D721Med (cell line): ENCODE measurements around the gene CERS2.

Experiments
- DNase-seq: peaks from one replicate; pipeline ENCODE4 v3.0.0; 2011; ENCODE audit warnings: low spot score; ENCODE audit not compliant: insufficient read length
- FAIRE-seq: peaks from 2 replicates; lab custom pipeline; 2011; peaks lifted over from hg19 to GRCh38; lab: Jason Lieb, UNC
- CTCF ChIP-seq: IDR thresholded peaks from 2 replicates; pipeline ENCODE4 v1.5.1; 2012; ENCODE audit warnings: mild to moderate bottlenecking, control low read depth; ENCODE audit not compliant: insufficient read depth; ENCODE audit errors: missing control alignments

CERS2 gene

GRCh38 chr1:150974580-150975478 lies at the start of gene CERS2:
Gene CERS2, minus strand, starts transcription at chr1:150974835. Its CDS starts 5,745 bp downstream, at chr1:150969090.
- FAIRE-seq = no peak
- peak; percentile 97 for DNase-seq
- no peak for TF ChIP-seq CTCF

GRCh38 chr1:151013518-151013917 lies 38.9 kb upstream of the CERS2 start:
- DNase-seq (no peak), FAIRE-seq (no peak)
- no peak for TF ChIP-seq CTCF

GRCh38 chr1:151012684-151013471 lies 38.2 kb upstream of the CERS2 start:
- FAIRE-seq (no peak), DNase-seq (no peak)
- no peak for TF ChIP-seq CTCF

GRCh38 chr1:151011154-151011850 lies 36.7 kb upstream of the CERS2 start:
- DNase-seq = no peak
- TF ChIP-seq CTCF = no peak
- FAIRE-seq = no peak

- no peak for FAIRE-seq
- DNase-seq = no peak
- TF ChIP-seq CTCF = no peak
These were observed 35.7 kb upstream of the CERS2 start for GRCh38 chr1:151010346-151010726.

- FAIRE-seq (no peak), DNase-seq (no peak)
- TF ChIP-seq CTCF = no peak
These were observed 35.2 kb upstream of the CERS2 start for GRCh38 chr1:151009674-151010345.
